WERI-Rb-1 (cell line): Measurements from ENCODE around the gene NLRP10.

Experiments used
- DNase-seq: peaks from one replicate; pipeline ENCODE4 v3.0.0-alpha.2; 2020
- H3K27ac ChIP-seq: fragments of 250-450 bp; sonication (Bioruptor Pico); 2 replicates; pipeline ENCODE4 v1.5.1; 2020; ENCODE audit warnings: mild to moderate bottlenecking, moderate library complexity
- H3K27me3 ChIP-seq: fragments of 250-450 bp; sonication (Bioruptor Pico); 2 replicates; pipeline ENCODE4 v1.5.1; 2021; ENCODE audit warnings: mild to moderate bottlenecking, low read depth, moderate library complexity; ENCODE audit not compliant: insufficient read depth, severe bottlenecking
- H3K36me3 ChIP-seq: fragments of 250-450 bp; sonication (Bioruptor Pico); 2 replicates; pipeline ENCODE4 v1.5.1; 2020; ENCODE audit warnings: mild to moderate bottlenecking, moderate library complexity
- H3K4me3 ChIP-seq: 2 replicates; pipeline ENCODE4 v1.5.1; 2011; ENCODE audit warnings: low read depth, mild to moderate bottlenecking, control low read depth, low read length
- H3K9me3 ChIP-seq: fragments of 250-450 bp; sonication (Bioruptor Pico); 2 replicates; pipeline ENCODE4 v1.5.1; 2021; ENCODE audit warnings: mild to moderate bottlenecking, moderate library complexity; ENCODE audit not compliant: severe bottlenecking
- CTCF ChIP-seq: IDR thresholded peaks from 2 replicates; pipeline ENCODE4 v1.5.1; 2011; ENCODE audit warnings: low read depth, mild to moderate bottlenecking, control low read depth, inconsistent platforms, low read length

Gene NLRP10

GRCh38 chr11:7981619-7982157 lies 16.4 kb upstream of the NLRP10 start:
- no peak for TF ChIP-seq CTCF
- DNase-seq: peak; percentile 48
- no peak overlapping the region for H3K4me3 ChIP-seq
- no peaks in the 10 kb centered on the region for H3K27me3 ChIP-seq
- H3K36me3 ChIP-seq: no peaks in the 10 kb centered on the region
- H3K9me3 ChIP-seq: no peaks in the 10 kb centered on the region
- H3K27ac ChIP-seq: no peak overlapping the region

GRCh38 chr11:7977232-7977917 lies 12.1 kb upstream of the NLRP10 start:
- Histone ChIP-seq H3K27me3 (no peaks in the 10 kb centered on the region), H3K4me3 (no peak overlapping the region), H3K9me3 (no peaks in the 10 kb centered on the region), H3K36me3 (no peaks in the 10 kb centered on the region), H3K27ac (no peak overlapping the region)
- TF ChIP-seq CTCF: no peak
- no peak for DNase-seq

GRCh38 chr11:7974668-7975067 lies 9.4 kb upstream of the NLRP10 start:
- H3K27me3 ChIP-seq: no peaks in the 10 kb centered on the region
- H3K9me3 ChIP-seq: no peaks in the 10 kb centered on the region
- DNase-seq: no peak
- no peak overlapping the region for H3K4me3 ChIP-seq
- no peak overlapping the region for H3K27ac ChIP-seq
- no peaks in the 10 kb centered on the region for H3K36me3 ChIP-seq
- TF ChIP-seq CTCF: no peak

GRCh38 chr11:7973011-7973410 lies 7.8 kb upstream of the NLRP10 start:
- no peaks in the 10 kb centered on the region for H3K36me3 ChIP-seq

GRCh38 chr11:7971846-7972245 lies 6.6 kb upstream of the NLRP10 start:
- Histone ChIP-seq H3K27ac (no peak overlapping the region), H3K36me3 (no peaks in the 10 kb centered on the region), H3K27me3 (no peaks in the 10 kb centered on the region), H3K9me3 (no peaks in the 10 kb centered on the region), H3K4me3 (no peak overlapping the region)
- no peak for DNase-seq
- no peak for TF ChIP-seq CTCF

More at GRCh38 chr11:7973011-7973410, 7.8 kb upstream of the NLRP10 start:
- H3K27ac ChIP-seq: no peak overlapping the region
- DNase-seq: no peak
- H3K9me3 ChIP-seq: no peaks in the 10 kb centered on the region
- H3K27me3 ChIP-seq: no peaks in the 10 kb centered on the region
- H3K4me3 ChIP-seq: no peak overlapping the region
- TF ChIP-seq CTCF: no peak
